Upper lobe of left lung (tissue), 6 donors: ENCODE measurements around the gene PPIG. TPM values are rescaled to one million over a fixed set of nuclear protein-coding genes. Genes with fewer than 3 reads are reported as not detected.

Experiments used
- ATAC-seq, 2 donors: fragments of 200-7000 bp; cut with Tn5 transposase; one replicate each; pipeline ENCODE4 v1.9.1; 2022; ENCODE audit warnings: mild to moderate bottlenecking in 2 of 2, moderate library complexity in 2 of 2; ENCODE audit not compliant: low FRiP score in 2 of 2
- DNase-seq, 2 donors: peaks; one replicate each; pipeline ENCODE4 v3.0.0-alpha.2; 2019 to 2020
- H3K27ac ChIP-seq, 4 donors: fragments of 200-600 bp; sonication (generic); one replicate each; pipeline ENCODE4 v1.5.1; 2016 to 2019
- H3K27me3 ChIP-seq, 4 donors: fragments of 200-600 bp; sonication (generic); one replicate each; pipeline ENCODE4 v1.5.1; 2017 to 2019
- H3K36me3 ChIP-seq, 4 donors: fragments of 200-600 bp; sonication (generic); one replicate each; pipeline ENCODE4 v1.5.1; 2016 to 2019
- H3K4me1 ChIP-seq, 4 donors: fragments of 200-600 bp; sonication (generic); one replicate each; pipeline ENCODE4 v1.5.1; 2018 to 2019
- H3K4me3 ChIP-seq, 4 donors: fragments of 200-600 bp; sonication (generic); one replicate each; pipeline ENCODE4 v1.5.1; 2017 to 2019; ENCODE audit warnings: mild to moderate bottlenecking in 2 of 4, moderate library complexity in 1 of 4
- H3K9me3 ChIP-seq, 4 donors: fragments of 200-600 bp; sonication (generic); one replicate each; pipeline ENCODE4 v1.5.1; 2018 to 2019
- EP300 ChIP-seq, 4 donors: sonication (generic); formaldehyde crosslinking; IDR thresholded peaks; one replicate each; pipeline ENCODE4 v1.5.1; 2017; ENCODE audit warnings: antibody characterized with exemption in 4 of 4, control low read depth in 2 of 4
- POLR2A ChIP-seq, 4 donors: fragments of 450-650 bp; IDR thresholded peaks; one replicate each; pipeline ENCODE4 v1.5.1; 2016 to 2017; ENCODE audit warnings: antibody characterized with exemption in 4 of 4, mild to moderate bottlenecking in 2 of 4
- POLR2AphosphoS5 ChIP-seq, 2 donors: sonication (generic); formaldehyde crosslinking; IDR thresholded peaks; one replicate each; pipeline ENCODE4 v1.5.1; 2017; ENCODE audit warnings: antibody characterized with exemption in 2 of 2
- WGBS, 2 donors: methylation state at CpG; one replicate each; pipeline ENCODE4 v1.1.5; 2017 to 2018; 5-methylcytosine and 5-hydroxymethylcytosine counted together
- total RNA-seq, 6 donors: library from RNA; depleted of rRNA in 4 of 6; stranded (reverse); fragments of >200 nt in 4 of 6; gene quantifications; one replicate each; pipeline versions ENCODE4 v1.1.0 to v1.2.1, GENCODE V29; 2016 to 2021
- TF ChIP-seq, protein P1 (sequence below), 6 experiments: fragments of 450-650 bp in 4 of 6; fragments of 200-600 bp in 2 of 6; sonication (generic) in 2 of 6; IDR thresholded peaks; one replicate each; pipeline ENCODE4 v1.5.1; 2016 to 2019; ENCODE audit warnings: antibody characterized with exemption in 6 of 6
- donor health status: DM: no; HTN: no; CAD: no; lungs with moderate emphysema.
- donor health status: DM: no; HTN: yes; CAD: no; lungs with severe emphysema.

The PPIG gene
- total RNA-seq, 6 donors from 2014 or later: 27.3 to 69.5 (median 46.2) TPM

DNA sequence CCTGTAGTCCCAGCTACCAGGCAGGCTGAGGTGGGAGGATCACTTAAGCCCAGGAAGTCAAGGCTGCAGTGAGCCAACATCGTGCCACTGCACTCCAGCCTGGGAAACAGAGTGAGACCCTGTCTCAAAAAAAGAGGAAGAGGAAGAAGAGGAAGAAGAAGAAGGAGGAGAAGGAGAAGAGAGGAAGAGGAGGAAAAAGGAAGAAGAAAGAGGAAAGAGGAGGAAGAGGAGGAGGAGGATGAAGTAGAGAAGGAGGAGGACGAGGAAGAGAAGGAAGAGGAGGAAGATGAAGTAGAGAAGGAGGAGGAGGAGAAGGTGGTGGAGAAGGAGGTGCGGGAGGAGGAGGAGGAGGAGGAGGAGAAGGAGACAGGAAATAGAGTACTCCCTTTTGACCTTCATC is 72.0 kb downstream of the PPIG start:
- ATAC-seq (no peak), DNase-seq (no peak)
- Histone ChIP-seq H3K27me3 (no peaks in the 10 kb centered on the region), H3K27ac (no peak overlapping the region), H3K36me3 (no peaks in the 10 kb centered on the region), H3K4me1 (no peaks in the 10 kb centered on the region), H3K9me3 (no peaks in the 10 kb centered on the region), H3K4me3 (no peak overlapping the region)
- TF ChIP-seq POLR2AphosphoS5 (IDR thresholded peaks at IDR 0.05): no peak
- TF ChIP-seq, protein P1, sequence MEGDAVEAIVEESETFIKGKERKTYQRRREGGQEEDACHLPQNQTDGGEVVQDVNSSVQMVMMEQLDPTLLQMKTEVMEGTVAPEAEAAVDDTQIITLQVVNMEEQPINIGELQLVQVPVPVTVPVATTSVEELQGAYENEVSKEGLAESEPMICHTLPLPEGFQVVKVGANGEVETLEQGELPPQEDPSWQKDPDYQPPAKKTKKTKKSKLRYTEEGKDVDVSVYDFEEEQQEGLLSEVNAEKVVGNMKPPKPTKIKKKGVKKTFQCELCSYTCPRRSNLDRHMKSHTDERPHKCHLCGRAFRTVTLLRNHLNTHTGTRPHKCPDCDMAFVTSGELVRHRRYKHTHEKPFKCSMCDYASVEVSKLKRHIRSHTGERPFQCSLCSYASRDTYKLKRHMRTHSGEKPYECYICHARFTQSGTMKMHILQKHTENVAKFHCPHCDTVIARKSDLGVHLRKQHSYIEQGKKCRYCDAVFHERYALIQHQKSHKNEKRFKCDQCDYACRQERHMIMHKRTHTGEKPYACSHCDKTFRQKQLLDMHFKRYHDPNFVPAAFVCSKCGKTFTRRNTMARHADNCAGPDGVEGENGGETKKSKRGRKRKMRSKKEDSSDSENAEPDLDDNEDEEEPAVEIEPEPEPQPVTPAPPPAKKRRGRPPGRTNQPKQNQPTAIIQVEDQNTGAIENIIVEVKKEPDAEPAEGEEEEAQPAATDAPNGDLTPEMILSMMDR (IDR thresholded peaks at IDR 0.05): no peak
- no peak for TF ChIP-seq EP300 (IDR thresholded peaks at IDR 0.05)
- TF ChIP-seq POLR2A (IDR thresholded peaks at IDR 0.05): no peak
- 63 to 70% methylated on average over 3 of the region's 3 CpGs for WGBS, 2 donors

GRCh38 chr2:169658877-169659276 is 74.7 kb downstream of the PPIG start:
- H3K36me3 ChIP-seq: no peaks in the 10 kb centered on the region
- WGBS, 2 donors: 93 to 100% methylated on average over 1 of the region's 1 CpG
- no peak overlapping the region for H3K4me3 ChIP-seq
- no peak for DNase-seq
- no peak for ATAC-seq
- no peaks in the 10 kb centered on the region for H3K9me3 ChIP-seq
- H3K4me1 ChIP-seq: no peaks in the 10 kb centered on the region
- TF ChIP-seq POLR2AphosphoS5 (IDR thresholded peaks at IDR 0.05) (no peak), POLR2A (IDR thresholded peaks at IDR 0.05) (no peak), EP300 (IDR thresholded peaks at IDR 0.05) (no peak)
- TF ChIP-seq, protein P1 (IDR thresholded peaks at IDR 0.05): no peak
- no peaks in the 10 kb centered on the region for H3K27me3 ChIP-seq
- H3K27ac ChIP-seq: no peak overlapping the region

- H3K27me3 ChIP-seq: no peaks in the 10 kb centered on the region
- H3K9me3 ChIP-seq: no peaks in the 10 kb centered on the region
- no peak overlapping the region for H3K4me3 ChIP-seq
- 62 to 75% methylated on average over 1 of the region's 1 CpG for WGBS, 2 donors
- no peaks in the 10 kb centered on the region for H3K36me3 ChIP-seq
- no peaks in the 10 kb centered on the region for H3K4me1 ChIP-seq
- H3K27ac ChIP-seq: no peak overlapping the region
- ATAC-seq: no peak
- TF ChIP-seq POLR2AphosphoS5 (IDR thresholded peaks at IDR 0.05): no peak
- TF ChIP-seq EP300 (IDR thresholded peaks at IDR 0.05): no peak
- no peak for TF ChIP-seq POLR2A (IDR thresholded peaks at IDR 0.05)
- TF ChIP-seq, protein P1 (IDR thresholded peaks at IDR 0.05): no peak
- DNase-seq: no peak
Measured at GRCh38 chr2:169659320-169659719, 75.2 kb downstream of the PPIG start.

DNA sequence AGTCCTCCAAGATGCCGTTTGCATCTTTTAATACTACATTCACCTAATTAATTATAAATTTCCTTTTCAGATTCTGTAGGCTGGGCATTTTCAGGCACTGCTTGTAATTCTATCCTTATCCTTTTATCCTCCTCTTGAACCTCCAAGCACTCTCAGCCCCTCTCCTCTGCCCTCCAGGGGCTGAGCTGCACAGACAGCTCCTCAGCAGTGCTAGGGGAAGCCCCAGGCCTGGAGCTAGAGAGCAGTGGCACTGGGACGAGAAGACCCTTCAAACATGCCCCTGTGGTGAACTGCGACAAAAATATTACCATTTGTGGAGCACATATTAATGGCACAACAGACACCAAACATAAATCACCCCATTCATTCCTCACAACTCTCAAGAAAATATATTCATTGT is 77.1 kb downstream of the PPIG start:
- H3K27me3 ChIP-seq: no peaks in the 10 kb centered on the region
- H3K4me1 ChIP-seq: peaks cover 0 to 7% (median 0%) of the 10 kb centered on the region in 4 donors
- no peak for ATAC-seq
- WGBS, 2 donors: 59 to 68% methylated on average over 3 of the region's 3 CpGs
- H3K4me3 ChIP-seq: no peak overlapping the region
- no peaks in the 10 kb centered on the region for H3K9me3 ChIP-seq
- no peaks in the 10 kb centered on the region for H3K36me3 ChIP-seq
- no peak for DNase-seq
- TF ChIP-seq EP300 (IDR thresholded peaks at IDR 0.05) (no peak), POLR2AphosphoS5 (IDR thresholded peaks at IDR 0.05) (no peak), POLR2A (IDR thresholded peaks at IDR 0.05) (no peak)
- TF ChIP-seq, protein P1 (IDR thresholded peaks at IDR 0.05): no peak
- no peak overlapping the region for H3K27ac ChIP-seq

DNA sequence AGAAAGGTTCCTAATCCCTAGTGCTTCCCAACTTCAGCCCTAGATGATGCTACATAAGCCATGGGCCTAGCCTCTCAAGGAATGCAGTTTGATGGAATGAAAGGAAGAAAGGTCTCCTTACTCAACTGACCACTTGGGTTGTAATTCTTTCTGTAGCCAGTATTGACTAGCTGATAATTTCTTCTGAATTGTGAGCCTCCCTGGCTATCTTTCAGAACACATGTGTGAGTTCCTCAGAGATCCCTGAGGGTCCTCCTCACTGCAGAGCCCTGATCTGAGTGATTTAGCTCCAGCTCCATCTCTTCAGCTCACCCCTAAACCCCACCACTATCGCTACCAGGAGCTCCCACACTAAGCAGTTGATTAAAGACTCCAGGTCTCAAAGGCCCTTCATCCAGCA is 78.6 kb downstream of the PPIG start:
- ATAC-seq: no peak
- peaks cover 0 to 7% (median 0%) of the 10 kb centered on the region in 4 donors for H3K4me1 ChIP-seq
- H3K4me3 ChIP-seq: no peak overlapping the region
- no peaks in the 10 kb centered on the region for H3K27me3 ChIP-seq
- WGBS, 2 donors: 93 to 100% methylated on average over 1 of the region's 1 CpG
- H3K27ac ChIP-seq: no peak overlapping the region
- no peak for DNase-seq
- no peaks in the 10 kb centered on the region for H3K9me3 ChIP-seq
- H3K36me3 ChIP-seq: no peaks in the 10 kb centered on the region
- TF ChIP-seq EP300 (IDR thresholded peaks at IDR 0.05) (no peak), POLR2AphosphoS5 (IDR thresholded peaks at IDR 0.05) (no peak), POLR2A (IDR thresholded peaks at IDR 0.05) (no peak)
- TF ChIP-seq, protein P1 (IDR thresholded peaks at IDR 0.05): no peak
